Amniotic epithelial cell (primary cell): ENCODE data around the gene CD58.
"Not testable (repeated sequence)": the region's sequence is repeated elsewhere in the genome, so short reads cannot be mapped to it uniquely, and the experiment has no call there.

Source experiments
- DNase-seq: peaks from one replicate; pipeline ENCODE4 v3.0.0-alpha.2; 2010; ENCODE audit warnings: low read depth

The CD58 gene

DNA sequence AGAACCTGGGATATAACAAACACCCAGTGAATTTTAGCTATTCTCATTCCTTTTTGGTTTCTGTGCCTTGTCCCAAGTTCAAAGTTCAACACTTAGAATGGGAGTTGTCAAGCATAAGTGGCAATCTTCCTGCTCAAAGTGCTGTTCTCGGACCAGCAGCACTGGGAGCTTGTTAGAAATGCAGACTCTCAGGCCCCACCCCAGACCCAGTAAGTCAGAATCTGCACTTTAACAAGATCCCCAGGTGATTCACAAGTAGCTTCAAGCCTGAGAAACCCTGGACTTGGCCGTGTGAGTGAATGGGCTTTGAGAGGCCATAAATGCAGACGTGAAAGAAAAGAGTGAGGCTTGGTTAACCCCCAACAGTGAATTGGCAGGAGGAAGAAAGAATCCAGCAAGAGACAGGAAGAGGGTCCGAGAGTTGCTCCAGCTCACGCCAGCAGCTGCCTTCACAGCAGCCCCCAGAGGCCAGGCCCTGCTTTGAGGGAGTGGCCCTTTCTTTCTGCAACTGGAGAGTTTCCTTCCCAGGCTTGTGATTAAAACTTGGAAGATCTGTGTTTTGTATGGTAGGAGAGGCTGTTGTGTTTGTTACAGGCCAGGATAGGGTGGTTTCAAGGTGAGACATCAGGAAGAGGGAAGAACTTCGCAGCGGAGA lies 21.3 kb upstream of the CD58 start:
- DNase-seq, result not testable (repeated sequence)

DNA sequence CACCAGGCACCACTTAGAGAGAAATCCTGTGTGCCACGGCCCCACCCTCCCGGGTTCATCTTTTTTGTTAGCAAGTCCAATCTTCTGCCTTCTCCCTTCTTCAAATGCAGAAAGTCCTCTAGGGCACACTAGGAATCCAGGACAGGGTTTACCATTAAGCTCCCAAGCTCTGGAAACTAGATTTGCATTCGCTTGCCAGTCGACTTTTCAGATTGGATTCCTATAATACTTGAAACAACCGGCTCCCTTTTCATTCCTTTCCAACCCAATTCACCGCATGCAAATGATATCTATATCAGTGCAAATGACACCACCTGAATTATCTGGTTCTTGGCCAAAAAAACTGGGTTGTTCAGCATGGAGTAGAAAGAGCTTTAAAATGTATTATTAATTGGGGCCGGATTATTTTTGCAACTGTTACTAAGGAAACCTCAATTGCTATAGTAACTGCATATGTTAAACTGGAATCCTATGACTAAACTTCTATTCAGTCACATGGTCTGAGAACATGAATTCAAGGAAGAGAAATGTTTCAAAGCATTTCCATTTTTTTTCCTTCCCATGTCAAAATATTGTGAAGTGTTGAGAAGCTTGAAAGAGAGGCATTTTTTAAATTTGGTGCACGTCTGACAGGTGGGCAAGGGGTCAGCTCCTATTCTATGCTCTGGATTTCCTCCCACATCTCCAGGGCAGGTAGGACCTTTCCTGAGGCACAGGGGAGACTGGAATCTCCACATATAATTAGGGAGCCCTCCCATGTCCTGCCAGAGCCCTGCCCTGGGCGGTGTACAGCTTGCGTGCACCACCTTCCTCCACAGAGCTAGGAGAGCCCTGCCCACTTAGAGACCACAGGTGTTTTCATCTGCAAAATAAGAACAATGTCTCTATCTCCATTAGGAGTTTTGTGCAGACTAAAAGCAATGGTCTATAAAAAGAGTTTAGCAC lies 20.5 kb upstream of the CD58 start:
- DNase-seq, result not testable (repeated sequence)

DNA sequence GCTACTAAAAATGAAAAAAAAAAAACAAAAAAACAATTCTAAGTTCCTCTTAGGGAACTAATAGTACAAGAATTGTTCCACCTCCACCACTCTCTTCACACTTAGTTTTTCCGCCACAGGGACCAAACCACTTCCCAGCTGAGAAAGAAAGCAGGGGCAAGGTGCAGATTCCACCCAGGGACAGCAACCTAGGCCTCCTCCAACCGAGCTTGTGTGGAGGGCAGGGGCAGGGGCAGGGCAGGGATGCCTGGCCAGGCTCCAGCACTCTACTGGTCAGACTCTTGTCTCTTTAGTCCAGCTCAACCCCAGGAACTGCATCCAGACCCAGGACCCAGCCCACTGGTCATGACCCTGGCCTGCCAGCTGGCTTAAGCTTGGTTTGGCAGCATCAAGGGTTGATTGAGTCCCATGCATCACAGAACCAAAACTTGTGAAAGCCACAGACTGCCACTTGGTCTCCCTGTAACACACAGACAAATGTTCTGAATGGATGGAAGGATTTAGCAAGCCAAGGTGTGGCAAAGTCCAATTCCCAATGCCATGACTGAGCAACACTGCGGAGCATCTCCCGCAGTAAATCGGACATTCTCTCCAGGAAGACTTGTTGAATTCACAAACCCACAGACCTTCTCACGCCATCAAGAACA lies 19.7 kb upstream of the CD58 start:
- DNase-seq, result not testable (repeated sequence)

GRCh38 chr1:116589101-116589735 lies 18.4 kb upstream of the CD58 start:
- not testable (repeated sequence) for DNase-seq

DNA sequence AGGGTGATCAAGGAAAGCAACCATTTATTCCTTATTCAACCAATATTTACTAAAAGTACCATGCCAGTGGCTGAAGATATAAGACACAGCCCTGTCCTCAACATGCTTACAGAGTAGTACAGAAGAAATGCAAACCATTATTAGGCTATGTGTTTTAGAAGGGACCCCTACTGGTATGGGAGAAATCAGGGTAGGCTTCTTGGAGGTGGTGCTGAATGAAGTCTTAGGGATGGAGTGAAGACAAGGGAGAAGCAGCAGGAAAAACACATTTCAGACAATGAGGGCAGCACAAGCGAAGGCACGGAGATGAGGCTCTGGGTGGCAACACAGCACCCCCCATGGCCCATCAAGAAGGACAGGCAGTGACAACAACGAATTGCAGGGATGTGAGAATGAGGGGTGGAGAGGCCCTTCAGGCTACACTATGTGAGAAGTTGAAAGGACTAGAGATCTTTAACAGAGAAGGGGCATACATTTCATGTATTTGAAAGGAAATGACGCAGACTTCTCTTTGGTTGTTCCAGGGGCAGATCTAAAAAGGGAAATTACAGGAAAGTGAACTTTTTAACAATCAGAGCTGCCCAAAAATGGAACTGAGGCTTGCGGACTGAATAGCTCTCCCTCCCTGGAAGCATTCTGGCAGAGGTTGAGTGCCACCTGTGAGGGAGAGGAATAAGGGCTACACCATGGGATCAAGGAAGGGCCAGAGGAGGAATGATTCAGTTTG lies 16.8 kb upstream of the CD58 start:
- DNase-seq, result no peak

DNA sequence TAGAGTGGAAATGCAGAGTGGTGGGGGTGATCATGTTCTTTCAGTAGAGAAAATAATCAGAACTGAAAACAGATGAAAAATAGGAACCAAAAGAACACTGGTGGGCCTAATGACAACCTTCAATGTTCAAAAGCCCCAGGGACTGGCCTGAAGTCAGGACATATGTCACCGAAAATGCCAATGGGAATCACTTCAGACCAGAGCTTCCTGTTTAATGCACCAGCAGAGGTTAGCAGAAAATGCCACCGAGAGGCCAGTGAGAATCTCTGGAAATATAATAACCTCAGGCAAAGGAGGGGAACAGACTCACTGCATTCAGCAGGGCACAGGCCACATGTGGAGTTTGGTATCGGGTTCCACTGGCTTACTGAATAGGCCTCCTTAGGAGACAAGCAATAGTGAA lies 15.9 kb upstream of the CD58 start:
- DNase-seq, result no peak

DNA sequence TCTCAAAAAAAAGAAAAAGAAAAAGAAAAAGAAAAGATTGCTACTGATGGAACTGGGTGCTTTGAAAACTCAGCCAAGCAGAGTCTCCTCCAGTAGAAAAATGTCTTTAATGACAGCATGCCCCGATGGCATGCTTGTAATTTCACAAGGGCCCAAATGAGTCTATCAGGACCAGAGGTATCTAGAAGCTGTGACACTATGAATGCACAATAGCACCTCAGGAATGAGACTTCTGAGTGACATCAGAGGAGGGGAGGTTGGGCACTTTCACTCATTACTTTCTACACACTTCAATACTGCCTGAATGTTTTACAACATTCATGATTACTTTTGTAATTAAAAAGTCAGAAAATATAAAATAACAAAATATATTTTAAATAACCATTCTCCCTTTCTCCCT lies 15.1 kb upstream of the CD58 start:
- no peak for DNase-seq

DNA sequence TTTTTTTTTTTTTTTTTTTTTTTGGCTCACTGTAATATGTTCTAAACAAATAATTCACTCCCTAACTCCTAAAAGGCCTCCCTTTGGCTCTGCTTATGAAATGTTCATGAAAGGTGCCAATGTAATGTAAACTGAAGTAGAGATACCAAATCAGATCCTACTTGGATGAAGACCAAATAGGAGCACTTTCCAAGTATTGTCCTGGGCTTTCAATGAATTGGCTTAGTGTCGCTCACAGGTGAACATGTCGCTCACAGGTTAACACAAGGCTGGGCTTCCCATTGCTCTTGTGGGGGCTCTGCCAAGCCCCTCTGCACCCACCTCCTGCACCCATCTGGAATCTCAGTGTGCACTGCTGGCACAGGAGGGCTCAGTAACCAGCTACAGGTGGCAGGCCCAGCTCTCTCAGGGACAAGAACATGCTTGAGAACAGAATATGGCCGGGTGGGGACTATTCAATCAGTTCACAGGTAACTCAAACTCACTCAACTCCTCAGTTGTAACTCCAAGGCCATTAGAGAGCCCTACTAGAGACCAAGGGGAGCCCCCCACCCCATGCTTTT lies 10.6 kb upstream of the CD58 start:
- DNase-seq, result no peak

DNA sequence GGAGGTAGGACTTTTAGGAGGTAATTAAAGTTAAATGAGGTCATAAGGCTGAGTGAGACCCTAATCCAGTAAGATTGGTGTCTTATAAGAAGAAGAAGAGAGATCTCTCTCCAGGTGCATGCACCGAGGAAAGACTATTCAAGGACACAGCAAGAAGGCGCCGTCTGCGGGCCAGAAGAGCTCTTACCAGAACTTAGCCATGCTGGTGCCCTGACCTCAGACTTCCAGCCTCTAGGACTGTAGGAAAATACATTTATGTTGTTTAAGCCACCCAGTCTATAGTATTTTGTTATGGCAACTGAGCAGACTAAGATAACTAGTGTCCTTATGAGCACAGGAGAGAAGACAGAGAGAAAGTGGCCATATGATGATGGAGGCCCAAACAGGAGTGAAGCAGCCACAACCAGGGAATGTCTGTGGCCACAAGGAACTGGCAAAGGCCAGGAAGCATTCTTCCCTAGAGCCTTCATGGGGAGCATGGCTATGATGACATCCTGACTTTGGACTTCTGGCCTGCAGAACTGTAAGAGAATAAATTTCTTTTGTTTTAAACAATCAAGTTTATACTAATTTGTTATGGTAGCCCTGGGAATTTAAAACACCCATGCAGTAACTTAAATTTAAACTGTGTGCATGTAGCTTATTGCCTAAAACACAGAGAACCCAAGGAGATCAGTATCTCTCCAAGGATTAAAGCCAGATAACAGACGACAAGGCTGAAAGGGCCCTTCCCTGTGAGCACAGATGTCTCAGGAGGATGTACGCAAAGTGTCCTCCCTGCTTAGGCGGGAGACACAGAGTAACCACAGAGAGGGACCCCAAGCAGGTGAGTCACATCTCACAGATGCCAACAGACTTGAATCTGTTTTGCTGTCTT lies 9.9 kb upstream of the CD58 start:
- peak; percentile 24 for DNase-seq

GRCh38 chr1:116579259-116579875 lies 8.5 kb upstream of the CD58 start:
- no peak for DNase-seq

DNA sequence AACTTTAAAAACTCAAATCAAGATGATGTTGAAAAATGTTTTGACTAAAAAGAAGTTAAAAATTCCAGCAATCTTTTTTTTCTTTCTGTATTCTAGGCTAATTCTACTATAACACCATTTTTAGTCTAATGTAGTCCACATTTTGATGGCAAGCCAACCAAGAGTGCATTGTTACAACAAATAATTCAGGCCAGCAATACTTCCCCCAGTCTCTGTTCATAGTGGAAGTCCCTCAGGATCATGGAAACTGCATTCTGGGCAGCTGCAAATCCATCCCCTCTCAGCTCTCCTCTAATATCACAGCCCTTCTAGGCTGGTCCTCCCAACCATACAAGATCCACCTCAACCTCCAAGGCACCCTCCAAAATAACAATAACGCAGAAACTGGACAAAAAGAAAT lies 7.8 kb upstream of the CD58 start:
- DNase-seq, result no peak

DNA sequence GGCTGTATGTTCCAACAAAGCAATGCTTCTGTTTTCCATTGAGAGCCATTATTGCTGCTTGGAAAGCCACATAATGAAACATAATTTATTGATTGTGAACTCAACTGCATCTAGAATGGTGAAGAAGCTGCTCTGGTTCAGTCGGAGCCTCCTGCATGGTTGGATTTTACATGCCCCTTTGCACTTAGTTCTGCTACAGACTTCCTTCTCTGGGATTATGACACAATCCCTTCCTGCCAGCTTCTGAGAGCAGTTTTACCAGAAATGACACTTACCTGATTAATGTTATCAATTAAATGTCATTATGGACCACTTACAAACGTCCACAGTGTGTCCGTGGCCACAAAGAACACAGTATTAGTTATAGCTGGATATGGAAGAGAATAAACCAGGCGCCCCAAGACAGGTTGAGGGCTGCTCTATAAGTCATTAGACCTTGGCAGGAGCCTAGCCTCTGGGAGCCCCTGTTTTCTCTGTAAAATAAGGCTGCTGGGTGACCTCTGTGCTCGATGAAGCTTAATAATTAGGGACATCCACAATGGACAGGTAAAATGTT lies 7.0 kb upstream of the CD58 start:
- DNase-seq, result no peak

GRCh38 chr1:116574581-116575291 lies 3.9 kb upstream of the CD58 start:
- peak; percentile 49 for DNase-seq

DNA sequence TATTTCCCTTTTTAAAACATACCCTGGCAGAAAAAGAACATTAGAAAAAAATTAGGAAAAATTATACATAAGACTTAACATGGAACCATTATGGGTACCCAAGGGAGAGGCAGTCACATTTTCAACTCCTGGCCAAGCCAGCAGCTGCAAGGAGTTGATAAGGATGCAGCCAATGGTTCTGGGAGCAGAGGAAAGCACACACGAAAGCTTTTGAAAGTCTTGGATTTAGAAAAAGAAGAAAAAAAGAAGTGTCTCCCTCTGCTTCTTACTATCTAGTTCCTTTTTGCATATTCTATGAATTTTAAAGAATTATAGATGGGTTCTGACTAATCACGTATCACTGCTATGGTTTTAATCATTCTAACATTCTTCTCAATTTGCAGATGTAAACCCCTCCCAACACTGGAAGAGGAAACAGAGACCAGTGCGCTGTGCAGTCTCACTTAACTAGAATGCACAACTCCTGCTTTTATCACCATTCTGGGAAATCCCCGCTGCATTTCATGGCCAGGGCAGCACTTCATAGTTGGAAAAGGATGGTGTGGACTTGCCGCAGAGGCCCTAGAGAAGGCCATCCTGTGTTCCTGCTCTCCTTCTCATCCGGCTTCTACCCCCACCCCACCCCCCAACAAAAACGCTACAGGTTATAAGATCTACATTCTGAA lies 2.7 kb upstream of the CD58 start:
- peak; percentile 28 for DNase-seq

- DNase-seq, result no peak
Measured at GRCh38 chr1:116572771-116573430, 2.1 kb upstream of the CD58 start.

DNA sequence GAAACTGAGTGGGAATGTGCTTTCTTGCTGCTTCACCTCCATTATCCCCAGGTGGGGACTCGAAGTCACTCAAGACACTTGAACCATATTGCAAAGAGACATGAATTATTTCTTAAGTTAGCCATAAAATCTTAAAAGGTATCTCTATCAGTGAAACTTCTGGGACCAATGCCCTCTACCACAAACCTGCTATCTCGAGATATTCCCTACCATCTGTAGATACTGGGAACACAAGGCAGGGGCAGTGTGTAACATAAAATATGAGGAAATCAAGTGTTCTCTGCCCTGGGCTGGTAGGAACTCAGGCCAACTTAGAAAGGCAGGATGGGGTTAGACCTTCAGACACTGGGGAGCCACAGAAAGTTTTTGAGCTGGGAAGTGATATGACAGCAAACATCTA lies 1.3 kb upstream of the CD58 start:
- DNase-seq, result no peak

- DNase-seq, result no peak
Measured at GRCh38 chr1:116571215-116571919, 541 bp upstream of the CD58 start.
